Naive thymus-derived CD4-positive, alpha-beta T cell (primary cell): ENCODE measurements around the gene PRDM1. TPM values are rescaled to one million over a fixed set of nuclear protein-coding genes. Genes with fewer than 3 reads are reported as not detected.

ENCODE experiments used
- ATAC-seq: fragments of 150-1000 bp; cut with Tn5 transposase; 2 replicates; pipeline ENCODE4 v1.10.0; 2021; ENCODE audit warnings: mild to moderate bottlenecking, moderate library complexity
- CTCF ChIA-PET: fragments of 350-600 bp; sonication (Branson Sonifier 250); formaldehyde crosslinking; loops from one replicate; lab custom pipeline; 2021; ENCODE audit warnings: antibody characterized with exemption; lab: Charles Lee
- POLR2A ChIA-PET: fragments of 350-600 bp; sonication (Branson Sonifier 250); formaldehyde crosslinking; loops from one replicate; lab custom pipeline; 2021; ENCODE audit warnings: antibody characterized with exemption, inconsistent platforms; lab: Charles Lee
- DNase-seq, 9 donors: peaks; one replicate each; pipeline versions ENCODE4 v3.0.0 to v3.0.0-alpha.2; 2020 to 2022; ENCODE audit warnings: mixed read lengths in 1 of 9
- H3K27ac ChIP-seq: one replicate; pipeline ENCODE4 v1.7.0; 2013; ENCODE audit warnings: mild to moderate bottlenecking, low read depth, low read length, moderate library complexity
- H3K27me3 ChIP-seq, 2 donors: one replicate each; pipeline ENCODE4 v1.7.0; 2013; ENCODE audit warnings: low read length in 2 of 2, mild to moderate bottlenecking in 2 of 2, moderate library complexity in 2 of 2; ENCODE audit not compliant: control insufficient read depth in 2 of 2, insufficient read depth in 2 of 2
- H3K36me3 ChIP-seq, 3 experiments: 1 replicate in 2 of 3; 2 replicates in 1 of 3; pipeline ENCODE4 v1.7.0; 2013; ENCODE audit warnings: low read length in 3 of 3, mild to moderate bottlenecking in 3 of 3, moderate library complexity in 1 of 3; ENCODE audit not compliant: insufficient read depth in 3 of 3, control insufficient read depth in 2 of 3
- H3K4me1 ChIP-seq, 2 donors: one replicate each; pipeline ENCODE4 v1.7.0; 2013; ENCODE audit warnings: low read length in 2 of 2, mild to moderate bottlenecking in 2 of 2, moderate library complexity in 1 of 2; ENCODE audit not compliant: control insufficient read depth in 2 of 2, insufficient read depth in 2 of 2
- H3K4me3 ChIP-seq: 2 replicates; pipeline ENCODE4 v1.7.0; 2013; ENCODE audit warnings: mild to moderate bottlenecking, low read length
- H3K9me3 ChIP-seq, 3 experiments: 1 replicate in 2 of 3; 2 replicates in 1 of 3; pipeline ENCODE4 v1.7.0; 2013; ENCODE audit warnings: low read length in 3 of 3; ENCODE audit not compliant: control insufficient read depth in 2 of 3
- H3K27ac Mint-ChIP-seq, 9 donors: one replicate each; pipeline ENCODE4 v1.8.0; 2020 to 2022; ENCODE audit warnings: mixed read lengths in 9 of 9, mild to moderate bottlenecking in 8 of 9, moderate library complexity in 5 of 9, inconsistent platforms in 2 of 9
- H3K27me3 Mint-ChIP-seq, 5 donors: one replicate each; pipeline ENCODE4 v1.8.0; 2021 to 2022; ENCODE audit warnings: mixed read lengths in 5 of 5, mild to moderate bottlenecking in 1 of 5
- H3K36me3 Mint-ChIP-seq, 5 donors: one replicate each; pipeline ENCODE4 v1.8.0; 2020 to 2022; ENCODE audit warnings: mixed read lengths in 5 of 5, mild to moderate bottlenecking in 3 of 5, inconsistent platforms in 1 of 5
- H3K4me1 Mint-ChIP-seq, 7 donors: one replicate each; pipeline ENCODE4 v1.8.0; 2020 to 2022; ENCODE audit warnings: mixed read lengths in 7 of 7, mild to moderate bottlenecking in 3 of 7, inconsistent platforms in 1 of 7
- H3K4me3 Mint-ChIP-seq, 10 donors: one replicate each; pipeline ENCODE4 v1.8.0; 2020 to 2022; ENCODE audit warnings: mild to moderate bottlenecking in 10 of 10, mixed read lengths in 10 of 10, moderate library complexity in 6 of 10, inconsistent platforms in 2 of 10
- H3K9me3 Mint-ChIP-seq, 11 donors: one replicate each; pipeline ENCODE4 v1.8.0; 2020 to 2022; ENCODE audit warnings: mixed read lengths in 11 of 11, mild to moderate bottlenecking in 4 of 11, inconsistent platforms in 1 of 11, moderate library complexity in 1 of 11
- intact Hi-C, 2 donors: fragments of 100-400 bp; cut with micrococcal nuclease; formaldehyde crosslinking; loops; one replicate each; pipeline ENCODE4 v1.15.1; 2023
- polyA plus RNA-seq, 2 donors: library from polyadenylated mRNA; unstranded; fragments of 300-500 nt; fragmentation: Illumina TruSeq; gene quantifications; one replicate each; pipeline ENCODE4 v1.2.3, GENCODE V29; 2021
- total RNA-seq, 6 experiments: library from RNA in 5 of 6; stranded (reverse) in 5 of 6; gene quantifications; 1 replicate in 5 of 6; 2 replicates in 1 of 6; pipeline ENCODE4 v1.2.3 and lab custom pipeline; 2021 to 2026

Gene PRDM1
- total and polyA plus RNA-seq, 7 experiments from 2014 or later: 2.0 to 64.1 (median 5.6) TPM

DNA sequence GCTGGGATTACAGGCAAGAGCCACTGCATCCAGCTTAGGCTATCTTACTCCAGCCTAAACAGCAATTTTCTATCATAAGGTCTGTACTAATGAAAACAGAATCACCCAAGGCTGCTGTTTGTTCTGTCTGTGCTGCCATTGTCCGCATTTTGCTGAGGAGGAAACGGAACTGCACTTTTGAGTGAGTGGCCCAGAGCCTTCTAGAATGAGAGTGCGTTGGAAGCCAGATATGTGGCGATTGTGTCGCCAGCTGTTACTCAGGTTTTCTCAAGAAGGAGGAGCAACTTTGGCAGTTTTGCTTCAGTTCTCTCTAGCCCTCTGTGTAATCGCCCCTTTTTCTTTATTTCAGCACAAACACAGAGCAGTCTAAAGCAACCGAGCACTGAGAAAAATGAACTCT is 18.3 kb downstream of the PRDM1 start:
- no peaks in the 10 kb centered on the region for H3K9me3 Mint-ChIP-seq

DNA sequence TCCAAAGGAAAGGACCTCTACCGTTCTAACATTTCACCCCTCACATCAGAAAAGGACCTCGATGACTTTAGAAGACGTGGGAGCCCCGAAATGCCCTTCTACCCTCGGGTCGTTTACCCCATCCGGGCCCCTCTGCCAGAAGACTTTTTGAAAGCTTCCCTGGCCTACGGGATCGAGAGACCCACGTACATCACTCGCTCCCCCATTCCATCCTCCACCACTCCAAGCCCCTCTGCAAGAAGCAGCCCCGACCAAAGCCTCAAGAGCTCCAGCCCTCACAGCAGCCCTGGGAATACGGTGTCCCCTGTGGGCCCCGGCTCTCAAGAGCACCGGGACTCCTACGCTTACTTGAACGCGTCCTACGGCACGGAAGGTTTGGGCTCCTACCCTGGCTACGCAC is 18.8 kb downstream of the PRDM1 start:
- DNase-seq (no peak), ATAC-seq (no peak)
- H3K9me3 Mint-ChIP-seq: no peaks in the 10 kb centered on the region
- no peak overlapping the region for H3K4me3 ChIP-seq
- H3K27me3 Mint-ChIP-seq: no peaks in the 10 kb centered on the region
- H3K36me3 Mint-ChIP-seq: peaks cover 7 to 81% (median 16%) of the 10 kb centered on the region in 5 donors
- H3K27me3 ChIP-seq: no peaks in the 10 kb centered on the region
- H3K27ac Mint-ChIP-seq: no peak overlapping the region
- H3K4me3 Mint-ChIP-seq: peak overlapping the region in 3 of 10 donors; percentile 26 to 42 (median 35)
- H3K4me1 ChIP-seq: peaks cover 14 to 32% of the 10 kb centered on the region in 2 donors
- H3K9me3 ChIP-seq: no peaks in the 10 kb centered on the region
- CTCF ChIA-PET: no interaction called here
- peaks cover 0 to 21% (median 0%) of the 10 kb centered on the region in 3 experiments for H3K36me3 ChIP-seq
- peaks cover 22 to 74% (median 42%) of the 10 kb centered on the region in 7 donors for H3K4me1 Mint-ChIP-seq
- POLR2A ChIA-PET: interaction anchor here (1.1 to 1.5 kb wide), 3 partner anchors 10 to 37 kb away, joined by 3 read pairs; no protein-coding TSS in a partner anchor
- no peak overlapping the region for H3K27ac ChIP-seq
- intact Hi-C loops: loop anchor here in 1 of 2 donors (5.0 kb wide), 1 partner anchor 703 kb away; the partner anchor contains the start of gene PREP

More for the DNA sequence above, 18.3 kb downstream of the PRDM1 start:
- no peak overlapping the region for H3K4me3 Mint-ChIP-seq
- ATAC-seq (no peak), DNase-seq (no peak)
- H3K27me3 Mint-ChIP-seq: no peaks in the 10 kb centered on the region
- Histone ChIP-seq H3K27ac (no peak overlapping the region), H3K4me1 (peaks cover 19 to 32% of the 10 kb centered on the region in 2 donors), H3K27me3 (no peaks in the 10 kb centered on the region), H3K36me3 (peaks cover 0 to 21% (median 0%) of the 10 kb centered on the region in 3 experiments), H3K9me3 (no peaks in the 10 kb centered on the region), H3K4me3 (no peak overlapping the region)
- H3K27ac Mint-ChIP-seq: no peak overlapping the region
- CTCF ChIA-PET: interaction anchor here (0.7 kb wide), 1 partner anchor 17 kb away, joined by 3 read pairs; no protein-coding TSS in a partner anchor
- H3K36me3 Mint-ChIP-seq: peaks cover 7 to 81% (median 16%) of the 10 kb centered on the region in 5 donors
- POLR2A ChIA-PET: interaction anchor here (1.1 to 1.5 kb wide), 2 partner anchors 10 to 15 kb away, joined by 3 read pairs; no protein-coding TSS in a partner anchor
- intact Hi-C loops: loop anchor here in 1 of 2 donors (5.0 kb wide), 1 partner anchor 702 kb away; the partner anchor contains the start of gene PREP
- H3K4me1 Mint-ChIP-seq: peaks cover 22 to 74% (median 47%) of the 10 kb centered on the region in 7 donors

DNA sequence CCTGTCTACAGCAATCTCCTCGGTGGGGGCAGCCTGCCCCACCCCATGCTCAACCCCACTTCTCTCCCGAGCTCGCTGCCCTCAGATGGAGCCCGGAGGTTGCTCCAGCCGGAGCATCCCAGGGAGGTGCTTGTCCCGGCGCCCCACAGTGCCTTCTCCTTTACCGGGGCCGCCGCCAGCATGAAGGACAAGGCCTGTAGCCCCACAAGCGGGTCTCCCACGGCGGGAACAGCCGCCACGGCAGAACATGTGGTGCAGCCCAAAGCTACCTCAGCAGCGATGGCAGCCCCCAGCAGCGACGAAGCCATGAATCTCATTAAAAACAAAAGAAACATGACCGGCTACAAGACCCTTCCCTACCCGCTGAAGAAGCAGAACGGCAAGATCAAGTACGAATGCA is 19.4 kb downstream of the PRDM1 start:
- POLR2A ChIA-PET: interaction anchor here (1.3 to 1.5 kb wide), 2 partner anchors 16 to 36 kb away, joined by 3 read pairs; no protein-coding TSS in a partner anchor
- no peak overlapping the region for H3K27ac Mint-ChIP-seq

DNA sequence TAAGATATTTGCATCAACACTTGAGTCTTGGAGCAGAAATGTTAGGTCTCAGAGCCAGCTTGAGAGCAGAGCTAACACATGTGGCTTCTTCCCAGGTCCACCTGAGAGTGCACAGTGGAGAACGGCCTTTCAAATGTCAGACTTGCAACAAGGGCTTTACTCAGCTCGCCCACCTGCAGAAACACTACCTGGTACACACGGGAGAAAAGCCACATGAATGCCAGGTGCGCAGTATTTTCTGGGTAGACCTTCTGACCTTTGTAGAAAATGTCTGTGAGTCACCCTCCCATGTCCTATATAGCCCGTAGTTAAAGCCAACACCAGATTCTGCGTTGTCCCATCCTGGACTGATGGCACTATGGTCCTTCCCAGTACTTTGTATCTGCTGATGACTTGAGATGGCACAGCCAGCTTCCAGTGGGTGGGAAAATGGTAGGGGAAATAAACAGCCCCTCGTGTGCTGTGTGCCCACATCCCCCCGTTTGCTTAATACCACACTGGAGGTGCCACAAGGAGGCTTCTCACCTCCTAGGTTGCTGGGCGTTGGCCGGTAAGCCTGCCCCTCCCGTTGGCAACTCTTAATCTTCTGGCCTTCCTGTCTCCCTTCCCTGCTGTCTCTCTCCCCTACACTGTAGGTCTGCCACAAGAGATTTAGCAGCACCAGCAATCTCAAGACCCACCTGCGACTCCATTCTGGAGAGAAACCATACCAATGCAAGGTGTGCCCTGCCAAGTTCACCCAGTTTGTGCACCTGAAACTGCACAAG is 20.3 kb downstream of the PRDM1 start:
- Histone ChIP-seq H3K4me3 (no peak overlapping the region), H3K36me3 (peaks cover 0 to 21% (median 0%) of the 10 kb centered on the region in 3 experiments), H3K4me1 (peaks cover 13 to 34% of the 10 kb centered on the region in 2 donors), H3K9me3 (no peaks in the 10 kb centered on the region), H3K27me3 (no peaks in the 10 kb centered on the region), H3K27ac (no peak overlapping the region)
- H3K36me3 Mint-ChIP-seq: peaks cover 7 to 70% (median 16%) of the 10 kb centered on the region in 5 donors
- H3K27ac Mint-ChIP-seq: no peak overlapping the region
- peak overlapping the region in 3 of 10 donors; percentile 1 to 54 (median 21) for H3K4me3 Mint-ChIP-seq
- no peaks in the 10 kb centered on the region for H3K27me3 Mint-ChIP-seq
- intact Hi-C loops: no loop called here
- no peaks in the 10 kb centered on the region for H3K9me3 Mint-ChIP-seq
- ATAC-seq (no peak), DNase-seq (no peak)
- H3K4me1 Mint-ChIP-seq: peaks cover 18 to 67% (median 27%) of the 10 kb centered on the region in 7 donors
- CTCF ChIA-PET: no interaction called here
- POLR2A ChIA-PET: interaction anchor here (1.0 to 1.3 kb wide), 2 partner anchors 16 to 35 kb away, joined by 3 read pairs; no protein-coding TSS in a partner anchor

More for the DNA sequence above, 19.4 kb downstream of the PRDM1 start:
- Histone ChIP-seq H3K27ac (no peak overlapping the region), H3K4me3 (no peak overlapping the region), H3K27me3 (no peaks in the 10 kb centered on the region), H3K4me1 (peaks cover 13 to 32% of the 10 kb centered on the region in 2 donors), H3K36me3 (peaks cover 0 to 21% (median 0%) of the 10 kb centered on the region in 3 experiments), H3K9me3 (no peaks in the 10 kb centered on the region)
- Mint-ChIP-seq H3K9me3 (no peaks in the 10 kb centered on the region), H3K36me3 (peaks cover 7 to 79% (median 16%) of the 10 kb centered on the region in 5 donors), H3K4me3 (peak overlapping the region in 1 of 10 donors; percentile 35), H3K27me3 (no peaks in the 10 kb centered on the region), H3K4me1 (peaks cover 22 to 70% (median 37%) of the 10 kb centered on the region in 7 donors)
- no peak for DNase-seq
- no peak for ATAC-seq
- CTCF ChIA-PET: no interaction called here
- intact Hi-C loops: no loop called here

DNA sequence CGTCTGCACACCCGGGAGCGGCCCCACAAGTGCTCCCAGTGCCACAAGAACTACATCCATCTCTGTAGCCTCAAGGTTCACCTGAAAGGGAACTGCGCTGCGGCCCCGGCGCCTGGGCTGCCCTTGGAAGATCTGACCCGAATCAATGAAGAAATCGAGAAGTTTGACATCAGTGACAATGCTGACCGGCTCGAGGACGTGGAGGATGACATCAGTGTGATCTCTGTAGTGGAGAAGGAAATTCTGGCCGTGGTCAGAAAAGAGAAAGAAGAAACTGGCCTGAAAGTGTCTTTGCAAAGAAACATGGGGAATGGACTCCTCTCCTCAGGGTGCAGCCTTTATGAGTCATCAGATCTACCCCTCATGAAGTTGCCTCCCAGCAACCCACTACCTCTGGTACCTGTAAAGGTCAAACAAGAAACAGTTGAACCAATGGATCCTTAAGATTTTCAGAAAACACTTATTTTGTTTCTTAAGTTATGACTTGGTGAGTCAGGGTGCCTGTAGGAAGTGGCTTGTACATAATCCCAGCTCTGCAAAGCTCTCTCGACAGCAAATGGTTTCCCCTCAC is 21.0 kb downstream of the PRDM1 start:
- intact Hi-C loops: no loop called here
- Mint-ChIP-seq H3K4me3 (peak overlapping the region in 3 of 10 donors; percentile 1 to 54 (median 21)), H3K4me1 (peaks cover 21 to 68% (median 27%) of the 10 kb centered on the region in 7 donors), H3K9me3 (no peaks in the 10 kb centered on the region), H3K27ac (peak overlapping the region in 3 of 9 donors; percentile 7 to 27 (median 12)), H3K27me3 (no peaks in the 10 kb centered on the region), H3K36me3 (peaks cover 7 to 64% (median 16%) of the 10 kb centered on the region in 5 donors)
- peaks cover 15 to 40% of the 10 kb centered on the region in 2 donors for H3K4me1 ChIP-seq
- no peak overlapping the region for H3K27ac ChIP-seq
- no peaks in the 10 kb centered on the region for H3K27me3 ChIP-seq
- CTCF ChIA-PET: no interaction called here
- no peaks in the 10 kb centered on the region for H3K9me3 ChIP-seq
- peaks cover 0 to 21% (median 0%) of the 10 kb centered on the region in 3 experiments for H3K36me3 ChIP-seq
- DNase-seq: no peak
- POLR2A ChIA-PET: no interaction called here
- no peak for ATAC-seq
- H3K4me3 ChIP-seq: no peak overlapping the region

DNA sequence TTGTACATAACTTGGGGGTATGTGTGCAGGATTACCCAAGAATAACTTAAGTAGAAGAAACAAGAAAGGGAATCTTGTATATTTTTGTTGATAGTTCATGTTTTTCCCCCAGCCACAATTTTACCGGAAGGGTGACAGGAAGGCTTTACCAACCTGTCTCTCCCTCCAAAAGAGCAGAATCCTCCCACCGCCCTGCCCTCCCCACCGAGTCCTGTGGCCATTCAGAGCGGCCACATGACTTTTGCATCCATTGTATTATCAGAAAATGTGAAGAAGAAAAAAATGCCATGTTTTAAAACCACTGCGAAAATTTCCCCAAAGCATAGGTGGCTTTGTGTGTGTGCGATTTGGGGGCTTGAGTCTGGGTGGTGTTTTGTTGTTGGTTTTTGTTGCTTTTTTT is 22.0 kb downstream of the PRDM1 start:
- H3K4me3 Mint-ChIP-seq: no peak overlapping the region

More for the DNA sequence above, 22.0 kb downstream of the PRDM1 start:
- intact Hi-C loops: no loop called here
- Mint-ChIP-seq H3K27ac (peak overlapping the region in 1 of 9 donors; percentile 29), H3K27me3 (peaks cover 0 to 5% (median 0%) of the 10 kb centered on the region in 5 donors), H3K36me3 (peaks cover 7 to 60% (median 16%) of the 10 kb centered on the region in 5 donors), H3K9me3 (no peaks in the 10 kb centered on the region), H3K4me1 (peaks cover 17 to 67% (median 30%) of the 10 kb centered on the region in 7 donors)
- peaks cover 17 to 43% of the 10 kb centered on the region in 2 donors for H3K4me1 ChIP-seq
- H3K4me3 ChIP-seq: no peak overlapping the region
- POLR2A ChIA-PET: no interaction called here
- H3K36me3 ChIP-seq: peaks cover 0 to 21% (median 0%) of the 10 kb centered on the region in 3 experiments
- H3K27me3 ChIP-seq: no peaks in the 10 kb centered on the region
- DNase-seq (no peak), ATAC-seq (no peak)
- H3K9me3 ChIP-seq: no peaks in the 10 kb centered on the region
- no peak overlapping the region for H3K27ac ChIP-seq
- CTCF ChIA-PET: no interaction called here
